H7 (cell line): ENCODE measurements around the gene ANLN. TPM values are rescaled to one million over a fixed set of nuclear protein-coding genes. Genes with fewer than 3 reads are reported as not detected.

Experiments
- DNase-seq: peaks from one replicate; pipeline ENCODE4 v3.0.0; 2012
- H3K27me3 ChIP-seq: 2 replicates; pipeline ENCODE4 v1.6.0; 2011; ENCODE audit warnings: mild to moderate bottlenecking, low read length; ENCODE audit not compliant: control insufficient read depth, insufficient read depth
- H3K36me3 ChIP-seq: replicated peaks from 2 replicates; pipeline ENCODE4 v1.5.1; 2011; ENCODE audit warnings: low read length; ENCODE audit not compliant: control insufficient read depth, insufficient read depth
- H3K4me3 ChIP-seq: 2 replicates; pipeline ENCODE4 v1.5.1; 2011; ENCODE audit warnings: low read depth, mild to moderate bottlenecking, control low read depth, low read length, moderate library complexity; ENCODE audit not compliant: insufficient read depth
- total RNA-seq: library from RNA; depleted of rRNA; stranded (reverse); fragments of >200 nt; shearing (Covaris generic); gene quantifications from 2 replicates; pipeline ENCODE4 v1.2.3, GENCODE V29; 2014; rRNA removed

Gene ANLN, protein sequence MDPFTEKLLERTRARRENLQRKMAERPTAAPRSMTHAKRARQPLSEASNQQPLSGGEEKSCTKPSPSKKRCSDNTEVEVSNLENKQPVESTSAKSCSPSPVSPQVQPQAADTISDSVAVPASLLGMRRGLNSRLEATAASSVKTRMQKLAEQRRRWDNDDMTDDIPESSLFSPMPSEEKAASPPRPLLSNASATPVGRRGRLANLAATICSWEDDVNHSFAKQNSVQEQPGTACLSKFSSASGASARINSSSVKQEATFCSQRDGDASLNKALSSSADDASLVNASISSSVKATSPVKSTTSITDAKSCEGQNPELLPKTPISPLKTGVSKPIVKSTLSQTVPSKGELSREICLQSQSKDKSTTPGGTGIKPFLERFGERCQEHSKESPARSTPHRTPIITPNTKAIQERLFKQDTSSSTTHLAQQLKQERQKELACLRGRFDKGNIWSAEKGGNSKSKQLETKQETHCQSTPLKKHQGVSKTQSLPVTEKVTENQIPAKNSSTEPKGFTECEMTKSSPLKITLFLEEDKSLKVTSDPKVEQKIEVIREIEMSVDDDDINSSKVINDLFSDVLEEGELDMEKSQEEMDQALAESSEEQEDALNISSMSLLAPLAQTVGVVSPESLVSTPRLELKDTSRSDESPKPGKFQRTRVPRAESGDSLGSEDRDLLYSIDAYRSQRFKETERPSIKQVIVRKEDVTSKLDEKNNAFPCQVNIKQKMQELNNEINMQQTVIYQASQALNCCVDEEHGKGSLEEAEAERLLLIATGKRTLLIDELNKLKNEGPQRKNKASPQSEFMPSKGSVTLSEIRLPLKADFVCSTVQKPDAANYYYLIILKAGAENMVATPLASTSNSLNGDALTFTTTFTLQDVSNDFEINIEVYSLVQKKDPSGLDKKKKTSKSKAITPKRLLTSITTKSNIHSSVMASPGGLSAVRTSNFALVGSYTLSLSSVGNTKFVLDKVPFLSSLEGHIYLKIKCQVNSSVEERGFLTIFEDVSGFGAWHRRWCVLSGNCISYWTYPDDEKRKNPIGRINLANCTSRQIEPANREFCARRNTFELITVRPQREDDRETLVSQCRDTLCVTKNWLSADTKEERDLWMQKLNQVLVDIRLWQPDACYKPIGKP
- total RNA-seq: 97.8 and 104 TPM in 2 replicates

GRCh38 chr7:36389371-36390198 is at the start of gene ANLN:
Gene ANLN, plus strand, starts transcription at chr7:36389862. Its CDS starts 165 bp downstream, at chr7:36390027.
- peak; percentile 97 for DNase-seq
- H3K36me3 ChIP-seq: no peaks in the 10 kb centered on the region
- peak within 1 kb of the TSS; percentile 97 for H3K4me3 ChIP-seq
- H3K27me3 ChIP-seq: no peaks in the 10 kb centered on the region

DNA sequence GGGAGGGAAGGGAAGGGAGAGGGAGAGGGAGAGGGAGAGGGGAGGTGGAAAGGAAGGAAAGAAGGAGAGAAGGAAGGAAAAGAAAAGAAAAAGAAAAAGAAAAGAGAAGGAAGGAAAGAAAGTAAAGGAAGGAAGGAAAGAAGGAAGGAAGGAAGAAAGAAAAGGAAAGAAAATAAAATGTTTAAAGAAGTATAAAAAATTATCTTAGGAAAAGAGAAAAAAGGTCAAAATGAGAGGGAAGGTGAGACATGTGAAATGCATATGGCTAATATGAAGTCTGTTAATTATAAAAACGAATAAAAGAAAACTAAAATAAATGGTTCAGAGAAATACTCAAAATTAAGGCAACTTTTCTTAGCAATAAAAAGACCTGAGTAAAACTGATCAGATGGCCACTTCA is 46.1 kb upstream of the ANLN start:
- no peak for DNase-seq
- Histone ChIP-seq H3K4me3 (no peak overlapping the region), H3K36me3 (no peaks in the 10 kb centered on the region), H3K27me3 (no peaks in the 10 kb centered on the region)

GRCh38 chr7:36344622-36345021 is 45.0 kb upstream of the ANLN start:
- Histone ChIP-seq H3K36me3 (no peaks in the 10 kb centered on the region), H3K27me3 (no peaks in the 10 kb centered on the region), H3K4me3 (no peak overlapping the region)
- no peak for DNase-seq

GRCh38 chr7:36346260-36346831 is 43.3 kb upstream of the ANLN start:
- Histone ChIP-seq H3K27me3 (no peaks in the 10 kb centered on the region), H3K4me3 (no peak overlapping the region), H3K36me3 (no peaks in the 10 kb centered on the region)
- no peak for DNase-seq

GRCh38 chr7:36348256-36348655 is 41.4 kb upstream of the ANLN start:
- no peaks in the 10 kb centered on the region for H3K36me3 ChIP-seq
- no peak for DNase-seq
- no peak overlapping the region for H3K4me3 ChIP-seq

GRCh38 chr7:36348771-36349170 is 40.9 kb upstream of the ANLN start:
- H3K27me3 ChIP-seq: no peaks in the 10 kb centered on the region
- DNase-seq: no peak
- H3K4me3 ChIP-seq: no peak overlapping the region
- no peaks in the 10 kb centered on the region for H3K36me3 ChIP-seq

More at GRCh38 chr7:36348256-36348655, 41.4 kb upstream of the ANLN start:
- H3K27me3 ChIP-seq: no peaks in the 10 kb centered on the region

DNA sequence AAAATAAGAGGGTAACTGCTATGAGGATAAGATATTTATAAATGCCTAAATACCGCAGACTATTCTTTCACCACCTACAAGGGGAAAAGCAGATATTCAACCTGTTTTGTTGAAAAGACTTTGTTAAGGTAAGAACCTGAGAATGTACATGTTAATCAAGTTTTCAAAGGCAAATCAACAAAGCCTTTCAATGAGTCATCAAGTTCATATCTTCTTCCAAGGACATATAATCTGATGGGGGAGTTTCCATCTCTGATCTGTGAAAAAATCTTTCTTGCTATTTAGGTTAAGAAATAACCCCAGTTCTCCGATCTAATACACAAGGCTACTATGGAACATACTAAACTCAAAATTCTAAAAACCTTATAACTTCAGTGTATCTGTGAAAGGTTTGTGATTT is 40.0 kb upstream of the ANLN start:
- DNase-seq: no peak
- no peaks in the 10 kb centered on the region for H3K27me3 ChIP-seq
- no peak overlapping the region for H3K4me3 ChIP-seq
- no peaks in the 10 kb centered on the region for H3K36me3 ChIP-seq

- Histone ChIP-seq H3K4me3 (no peak overlapping the region), H3K36me3 (no peaks in the 10 kb centered on the region), H3K27me3 (peaks cover 35% of the 10 kb centered on the region)
- DNase-seq: no peak
Measured at GRCh38 chr7:36355490-36355889, 34.2 kb upstream of the ANLN start.

GRCh38 chr7:36357054-36357453 is 32.6 kb upstream of the ANLN start:
- H3K27me3 ChIP-seq: peaks cover 50% of the 10 kb centered on the region
- no peak for DNase-seq
- no peaks in the 10 kb centered on the region for H3K36me3 ChIP-seq
- no peak overlapping the region for H3K4me3 ChIP-seq

DNA sequence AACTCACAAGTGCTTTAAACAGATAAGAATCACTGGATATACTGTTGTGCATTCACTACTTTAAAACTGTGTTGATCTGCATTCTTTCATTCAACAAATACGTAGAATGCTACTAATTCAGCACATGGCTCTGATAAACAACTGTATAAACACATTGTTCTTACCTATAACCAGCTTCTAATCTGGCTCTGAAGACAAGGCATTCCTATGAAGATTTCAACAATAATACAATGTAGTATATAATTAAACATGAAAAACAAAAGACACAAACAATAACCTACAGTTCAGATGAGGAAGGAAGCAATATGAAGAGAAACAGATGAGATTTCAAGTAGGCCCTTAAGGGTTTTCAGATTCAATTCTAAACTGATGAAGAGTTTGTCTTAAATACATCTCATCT is 31.1 kb upstream of the ANLN start:
- DNase-seq: no peak
- H3K36me3 ChIP-seq: no peaks in the 10 kb centered on the region
- H3K27me3 ChIP-seq: peaks cover 66% of the 10 kb centered on the region
- H3K4me3 ChIP-seq: no peak overlapping the region

DNA sequence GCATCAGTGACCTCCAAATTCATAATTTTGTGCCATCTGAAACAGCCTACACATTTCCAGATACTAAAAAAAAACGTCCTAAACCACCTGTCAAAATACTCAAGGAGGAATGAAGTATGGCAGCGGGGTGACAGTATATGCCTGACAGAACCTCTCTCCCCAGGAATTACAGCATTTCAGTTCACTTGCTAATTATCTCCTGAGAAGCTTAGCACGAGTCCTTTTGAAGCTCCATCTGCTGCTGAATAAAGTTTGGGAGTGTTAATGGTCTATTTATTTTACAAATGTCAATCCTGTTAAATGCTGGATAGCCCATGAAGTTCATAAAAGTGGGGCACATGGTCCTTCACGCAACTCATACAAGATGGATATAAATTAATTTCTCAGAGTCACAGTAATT is 29.4 kb upstream of the ANLN start:
- peaks cover 81% of the 10 kb centered on the region for H3K27me3 ChIP-seq
- no peak overlapping the region for H3K4me3 ChIP-seq
- no peaks in the 10 kb centered on the region for H3K36me3 ChIP-seq
- DNase-seq: peak; percentile 43

GRCh38 chr7:36361227-36361626 is 28.4 kb upstream of the ANLN start:
- Histone ChIP-seq H3K27me3 (peaks cover 89% of the 10 kb centered on the region), H3K36me3 (no peaks in the 10 kb centered on the region), H3K4me3 (no peak overlapping the region)

GRCh38 chr7:36363515-36363914 is 26.1 kb upstream of the ANLN start:
- peaks cover 93% of the 10 kb centered on the region for H3K27me3 ChIP-seq
- H3K36me3 ChIP-seq: no peaks in the 10 kb centered on the region
- no peak overlapping the region for H3K4me3 ChIP-seq
- DNase-seq: no peak

More at GRCh38 chr7:36361227-36361626, 28.4 kb upstream of the ANLN start:
- no peak for DNase-seq
